Measurements from ENCODE around the gene JAK1. TPM values are rescaled to one million over a fixed set of nuclear protein-coding genes. Genes with fewer than 3 reads are reported as not detected.

JAK1 gene
- total RNA-seq, 1 donor from 2014 or later = 187 TPM

DNA sequence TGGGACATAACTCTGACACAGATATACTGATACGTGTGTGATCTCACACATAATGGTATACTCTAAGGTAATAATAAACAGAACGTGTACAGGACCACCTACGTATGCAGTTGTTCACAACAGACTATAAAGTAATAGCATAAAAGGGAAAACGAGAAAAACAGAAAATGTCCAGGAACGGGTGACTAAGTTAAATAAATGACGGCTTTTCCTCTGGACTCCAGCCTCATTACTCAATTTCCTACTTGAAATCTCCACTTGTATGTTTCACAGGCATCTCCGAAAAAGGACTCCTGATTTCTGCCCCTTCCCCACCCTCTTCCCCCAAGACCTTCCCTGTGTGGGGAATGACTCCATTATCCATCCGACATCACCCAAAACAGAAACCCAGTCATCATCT lies 95.1 kb downstream of the JAK1 start:
- no peak for DNase-seq (ENCODE audit: low spot score)

DNA sequence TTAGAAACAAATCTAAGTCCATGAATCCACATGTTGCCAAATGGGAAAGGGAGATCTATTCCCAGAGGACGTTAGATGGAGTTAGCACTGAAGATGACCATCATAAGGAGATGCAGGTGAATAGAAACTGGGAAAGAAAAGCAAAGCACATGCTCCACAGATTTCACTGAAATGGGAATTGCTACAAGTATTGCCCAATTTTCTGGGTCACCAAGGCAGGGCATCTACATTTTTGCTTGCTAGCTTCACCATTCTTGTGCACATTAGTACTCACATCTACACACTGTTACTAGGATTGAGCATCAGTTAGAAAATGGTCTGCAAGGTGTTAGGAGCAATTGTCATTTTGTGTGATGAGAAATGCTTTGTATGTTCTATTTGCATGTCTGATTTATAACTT lies 99.1 kb downstream of the JAK1 start:
- no peak for DNase-seq (ENCODE audit: low spot score)

DNA sequence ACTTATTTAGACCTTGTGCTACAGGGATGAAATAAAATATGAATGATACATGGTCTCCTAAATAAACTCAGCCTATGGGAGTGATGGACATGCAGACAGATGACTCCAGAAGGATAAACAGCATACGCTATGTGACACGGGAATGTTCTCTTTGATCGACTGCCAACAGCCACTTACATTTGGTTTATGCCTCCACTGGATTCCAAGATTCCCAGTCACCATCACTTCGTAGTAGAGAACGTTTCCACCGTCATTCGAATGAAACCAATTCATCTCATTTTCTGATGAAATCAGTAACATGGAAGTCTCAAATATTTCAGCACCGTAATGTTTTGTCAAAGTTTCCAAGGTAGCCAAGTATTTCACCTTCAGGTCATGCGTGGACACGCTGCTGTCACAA lies 99.7 kb downstream of the JAK1 start:
- DNase-seq (ENCODE audit: low spot score) = no peak

DNA sequence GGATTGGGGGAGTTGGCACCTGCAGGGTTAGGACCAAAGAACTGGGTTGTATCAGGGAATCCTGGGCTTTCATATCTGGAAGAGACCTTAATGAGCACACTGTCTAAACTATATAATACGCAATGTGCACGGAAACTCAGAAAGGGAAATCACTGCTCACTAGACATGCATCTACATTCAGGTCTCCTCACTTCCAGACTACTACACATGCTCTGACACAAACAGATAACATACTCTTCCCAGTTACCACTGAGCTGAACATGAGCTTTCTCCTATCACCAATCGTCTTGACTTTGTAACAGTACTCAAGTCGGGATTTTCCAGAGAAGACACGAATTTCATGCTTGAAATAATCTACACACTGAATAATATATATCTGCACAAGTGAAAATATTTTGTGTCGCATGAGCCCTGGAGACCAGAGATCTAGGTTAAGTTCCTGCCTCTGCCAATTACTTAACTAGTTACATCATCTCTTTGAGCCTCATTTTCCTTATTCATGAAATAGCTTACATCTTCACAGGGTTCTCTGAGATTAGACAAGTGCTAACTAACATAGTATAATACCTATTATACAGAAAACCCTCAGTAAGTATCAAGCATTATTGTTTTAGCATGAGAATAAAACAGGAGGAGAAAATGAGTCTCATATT lies 101.1 kb downstream of the JAK1 start:
- DNase-seq (ENCODE audit: low spot score) = no peak

DNA sequence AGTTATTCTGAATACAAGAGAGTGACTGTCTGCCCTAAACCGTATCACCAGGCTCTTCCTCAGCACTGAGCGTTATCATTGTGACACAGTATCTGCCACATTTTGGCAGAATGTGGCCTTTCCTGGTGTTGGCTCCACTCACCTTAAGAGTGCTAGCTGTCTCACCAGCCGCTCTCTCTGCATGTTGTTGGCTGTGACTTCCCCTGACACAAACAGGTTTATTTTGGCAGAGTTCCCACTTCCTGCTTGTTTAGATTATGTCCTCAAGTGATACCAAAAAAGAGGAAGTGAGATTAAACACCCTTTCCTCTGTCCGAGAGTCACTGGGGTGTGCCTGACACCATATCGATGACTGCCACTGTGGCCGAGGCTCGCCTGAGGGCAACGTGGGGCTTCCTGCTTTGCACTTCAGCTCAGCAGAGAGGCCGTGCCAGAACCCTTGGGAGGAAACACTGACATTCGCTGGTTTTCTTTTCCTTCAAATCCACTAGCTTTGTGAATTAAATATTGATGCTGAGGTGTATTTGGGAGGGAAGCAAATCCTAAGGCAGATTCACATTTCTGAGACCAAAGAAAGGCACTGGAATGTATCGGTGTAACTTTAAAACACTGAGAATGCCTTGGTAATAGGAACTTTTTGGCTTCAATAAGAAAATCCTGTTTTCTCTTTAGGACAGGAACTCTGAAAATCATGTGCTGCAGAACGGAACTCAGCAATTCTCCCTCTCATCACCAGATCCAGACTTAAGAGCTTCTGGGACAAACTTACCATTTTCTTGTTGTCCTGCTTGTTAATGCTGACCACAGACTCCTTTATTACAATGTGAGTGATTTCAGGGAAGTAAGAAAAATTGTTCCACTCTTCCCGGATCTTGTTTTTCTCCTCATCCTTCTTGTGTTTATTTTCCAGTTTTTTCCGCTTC lies 102.1 kb downstream of the JAK1 start:
- DNase-seq (ENCODE audit: low spot score) = no peak

DNA sequence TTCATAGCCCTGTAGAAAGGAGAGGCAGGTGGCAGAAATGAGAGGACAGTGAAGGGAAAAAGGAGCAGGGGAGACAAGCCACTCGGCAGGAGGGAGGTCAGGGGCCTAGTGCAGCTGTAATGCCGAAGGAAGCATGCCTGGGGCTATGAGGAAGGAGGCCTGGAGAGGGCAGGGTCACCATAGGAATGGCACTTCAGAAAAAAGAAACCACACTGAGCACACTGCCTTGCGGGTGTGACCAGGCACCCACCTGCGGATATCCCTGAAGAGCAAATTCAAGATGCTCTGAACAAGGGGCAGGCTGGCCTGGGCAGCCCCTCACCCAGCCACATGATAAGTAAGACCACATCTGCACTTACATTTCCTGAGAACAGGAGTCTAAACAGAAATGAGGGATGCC lies 104.7 kb downstream of the JAK1 start:
- DNase-seq (ENCODE audit: low spot score) = peak; percentile 37

DNA sequence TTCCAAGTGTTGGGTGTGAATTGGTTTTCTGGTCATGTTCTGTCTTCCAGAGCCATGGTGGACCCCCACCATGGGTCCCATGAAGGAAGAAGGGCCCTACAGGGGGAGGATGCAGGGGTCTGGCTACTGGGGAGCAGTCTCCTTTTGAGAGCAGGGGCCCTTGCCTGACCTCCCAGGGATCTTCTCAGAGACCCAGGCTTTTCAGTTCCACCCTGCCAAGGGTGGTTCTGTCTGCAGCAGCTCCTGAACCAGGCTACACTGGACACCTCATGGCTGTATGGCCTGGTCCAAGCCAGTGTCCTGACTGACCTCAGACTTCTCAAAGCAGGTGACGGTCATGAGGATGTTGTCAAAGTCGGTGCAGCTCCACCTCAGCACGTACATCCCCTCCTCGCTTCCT lies 109.0 kb downstream of the JAK1 start:
- DNase-seq (ENCODE audit: low spot score) = no peak

DNA sequence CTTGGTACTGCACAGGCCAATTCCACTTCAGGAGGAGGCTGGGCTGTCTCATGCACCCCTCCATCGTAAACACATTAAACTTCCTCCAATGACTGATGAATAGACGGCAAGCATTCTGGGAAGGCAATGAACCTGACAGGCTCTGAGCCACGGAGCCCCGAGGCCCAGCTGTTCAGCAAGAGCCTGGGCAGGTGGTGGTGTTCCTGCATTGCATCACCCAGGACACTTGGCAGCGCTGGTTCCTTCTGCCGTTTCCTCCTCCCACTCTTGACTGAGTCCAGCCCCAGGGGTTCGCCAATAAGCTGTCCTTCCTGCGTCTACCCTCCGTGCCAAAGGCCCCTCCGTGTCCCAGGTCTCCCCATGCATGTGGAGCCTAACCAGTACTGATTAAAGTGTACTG lies 109.8 kb downstream of the JAK1 start:
- DNase-seq (ENCODE audit: low spot score) = no peak

DNA sequence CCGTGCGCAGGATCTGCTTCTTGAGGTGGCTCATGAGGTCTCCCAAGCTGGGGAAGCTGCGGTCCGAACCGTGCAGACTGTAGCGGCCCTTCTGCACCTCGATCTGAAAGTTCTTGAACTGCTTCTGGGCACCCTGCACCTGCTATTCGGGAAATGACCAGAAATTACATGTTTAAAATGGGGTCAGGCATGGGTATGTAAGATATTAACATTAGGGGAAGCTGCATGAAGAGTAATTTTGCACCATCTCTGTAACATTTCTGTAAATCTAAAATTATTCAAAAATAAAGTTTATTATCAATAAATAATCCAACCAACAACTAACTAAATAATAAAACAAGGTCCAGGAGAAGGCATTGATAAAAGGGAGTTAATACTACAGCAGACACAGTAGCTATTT lies 110.8 kb downstream of the JAK1 start:
- no peak for DNase-seq (ENCODE audit: low spot score)

DNA sequence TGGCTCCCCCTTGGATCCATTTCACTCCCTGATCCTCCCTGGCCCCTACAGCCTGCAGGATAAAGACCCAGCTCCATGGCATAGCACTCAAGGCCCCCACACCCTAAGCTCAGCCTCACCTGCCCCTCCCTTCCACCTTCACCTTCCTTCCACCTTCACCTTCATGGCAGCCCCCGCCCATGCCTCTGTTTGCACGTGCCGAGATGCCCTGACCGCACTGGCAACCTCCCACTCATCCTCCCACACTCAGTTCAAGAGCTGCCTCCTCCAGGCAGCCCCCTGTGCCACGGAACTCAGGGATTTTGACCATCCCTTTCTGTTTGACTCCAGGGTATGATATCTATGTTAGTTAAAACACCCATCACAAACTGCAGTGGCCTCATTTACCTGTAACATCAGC lies 111.7 kb downstream of the JAK1 start:
- no peak for DNase-seq (ENCODE audit: low spot score)

DNA sequence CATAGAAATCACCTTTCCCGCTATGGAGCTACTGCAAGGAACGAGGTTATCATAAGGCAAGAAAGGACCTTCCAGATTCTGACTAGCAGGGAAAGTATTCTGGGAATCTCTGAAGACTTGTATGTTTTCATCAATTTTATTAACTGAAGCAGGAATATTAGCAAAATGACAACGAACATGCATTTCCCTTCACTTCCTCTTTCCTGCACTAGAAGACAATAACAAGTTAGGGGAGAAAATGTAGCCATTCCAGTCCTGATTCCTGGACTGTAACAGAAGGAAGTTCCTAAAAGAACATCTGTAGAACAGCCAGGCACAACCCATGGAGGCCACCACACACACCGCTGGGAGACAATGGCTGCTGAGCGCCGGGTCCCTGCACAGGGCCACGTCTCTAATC lies 114.7 kb downstream of the JAK1 start:
- no peak for DNase-seq (ENCODE audit: low spot score)

DNA sequence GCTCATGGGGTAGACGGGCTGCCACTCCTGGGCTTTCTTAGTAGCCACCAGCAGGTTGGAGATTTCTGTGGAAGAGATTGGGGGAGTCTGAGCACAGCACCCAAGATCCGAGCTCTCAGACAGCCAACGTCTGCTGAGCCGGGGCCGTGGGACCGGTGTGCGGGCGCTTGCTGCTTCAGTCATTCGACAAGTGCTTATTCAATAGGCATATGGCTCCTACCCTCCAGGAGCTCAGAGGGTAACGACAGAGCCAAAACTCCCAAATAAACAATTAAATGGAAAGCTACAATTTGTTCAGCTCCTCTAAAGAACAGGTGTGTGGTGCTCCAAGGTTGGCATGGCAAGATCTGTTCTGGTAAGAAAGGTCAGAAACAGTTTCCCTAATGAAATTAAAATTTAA lies 115.5 kb downstream of the JAK1 start:
- no peak for DNase-seq (ENCODE audit: low spot score)

DNA sequence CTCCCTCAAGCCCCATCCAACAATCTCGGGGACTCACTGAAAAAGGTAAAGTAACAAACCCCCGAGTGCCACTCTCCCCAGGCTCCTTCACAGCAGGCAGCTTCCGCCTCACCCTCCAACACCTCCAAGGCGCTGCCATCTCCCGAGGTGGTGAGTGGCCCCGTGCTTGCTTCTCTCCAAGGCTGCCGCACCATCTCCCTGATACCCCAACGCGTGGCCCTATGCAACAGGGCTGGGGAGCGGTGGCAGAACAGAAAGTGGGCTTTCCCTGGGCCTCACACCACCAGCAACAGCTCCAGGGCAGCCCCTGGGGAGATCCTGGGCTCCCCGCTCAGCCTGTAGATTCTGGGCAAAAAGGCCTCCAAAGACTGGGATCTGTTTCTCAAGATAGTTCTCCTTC lies 116.4 kb downstream of the JAK1 start:
- no peak for DNase-seq (ENCODE audit: low spot score)

DNA sequence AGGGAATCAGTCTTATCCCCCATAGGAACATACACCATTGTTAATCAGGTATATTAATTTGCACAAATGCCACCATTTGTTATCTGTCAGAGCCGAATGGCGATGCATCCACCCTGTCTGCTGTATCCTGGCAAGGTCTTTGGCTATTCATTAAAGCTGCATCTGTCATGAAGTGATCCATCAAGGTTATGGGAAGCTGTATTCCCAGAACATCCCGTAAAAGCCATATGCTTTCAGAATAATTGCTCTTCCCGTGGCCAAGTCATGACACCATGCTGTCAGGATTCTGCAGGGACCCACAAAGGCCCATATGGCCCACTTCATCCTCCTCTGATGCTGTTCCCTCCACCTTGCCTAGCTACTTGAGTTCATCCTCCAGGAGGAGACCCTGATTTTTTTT lies 117.5 kb downstream of the JAK1 start:
- DNase-seq (ENCODE audit: low spot score) = no peak

DNA sequence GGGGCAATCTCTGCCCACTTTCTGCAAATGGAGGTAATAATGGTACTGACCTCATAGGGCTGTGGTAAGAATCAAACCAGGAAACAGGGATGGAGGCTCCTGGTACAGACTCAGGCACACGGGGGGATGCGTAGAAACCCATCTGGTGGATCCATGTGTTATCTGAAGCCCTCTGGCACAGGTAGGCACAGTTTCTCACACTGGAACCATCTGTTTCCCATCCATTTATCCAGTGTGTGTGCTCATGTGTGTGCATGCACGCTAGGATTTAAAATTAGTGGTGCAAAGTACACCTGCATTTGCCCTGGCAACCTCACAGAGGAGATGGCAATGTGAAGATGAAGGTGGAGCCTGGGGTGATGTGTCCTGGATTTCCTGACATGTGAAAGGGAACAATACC lies 118.2 kb downstream of the JAK1 start:
- no peak for DNase-seq (ENCODE audit: low spot score)

DNA sequence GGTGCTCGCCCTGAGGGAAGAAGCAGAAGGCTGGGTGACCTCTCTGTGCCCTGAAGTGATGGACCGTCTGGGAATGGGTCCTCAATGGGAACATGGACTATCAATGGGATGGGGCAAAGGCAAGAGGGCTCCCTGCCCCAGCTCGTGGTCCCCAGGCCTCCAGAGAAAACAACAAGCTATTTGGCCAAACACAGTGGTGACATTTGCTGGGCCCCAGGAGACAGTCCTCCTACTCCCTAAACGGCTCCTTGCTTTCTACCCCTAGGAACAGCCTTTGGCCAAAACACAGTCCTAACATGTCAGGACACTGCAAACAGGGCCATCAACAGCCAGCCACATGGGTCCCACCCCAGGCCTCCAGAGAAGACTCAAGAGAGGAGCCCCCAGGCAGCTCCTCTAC lies 118.7 kb downstream of the JAK1 start:
- DNase-seq (ENCODE audit: low spot score) = no peak

DNA sequence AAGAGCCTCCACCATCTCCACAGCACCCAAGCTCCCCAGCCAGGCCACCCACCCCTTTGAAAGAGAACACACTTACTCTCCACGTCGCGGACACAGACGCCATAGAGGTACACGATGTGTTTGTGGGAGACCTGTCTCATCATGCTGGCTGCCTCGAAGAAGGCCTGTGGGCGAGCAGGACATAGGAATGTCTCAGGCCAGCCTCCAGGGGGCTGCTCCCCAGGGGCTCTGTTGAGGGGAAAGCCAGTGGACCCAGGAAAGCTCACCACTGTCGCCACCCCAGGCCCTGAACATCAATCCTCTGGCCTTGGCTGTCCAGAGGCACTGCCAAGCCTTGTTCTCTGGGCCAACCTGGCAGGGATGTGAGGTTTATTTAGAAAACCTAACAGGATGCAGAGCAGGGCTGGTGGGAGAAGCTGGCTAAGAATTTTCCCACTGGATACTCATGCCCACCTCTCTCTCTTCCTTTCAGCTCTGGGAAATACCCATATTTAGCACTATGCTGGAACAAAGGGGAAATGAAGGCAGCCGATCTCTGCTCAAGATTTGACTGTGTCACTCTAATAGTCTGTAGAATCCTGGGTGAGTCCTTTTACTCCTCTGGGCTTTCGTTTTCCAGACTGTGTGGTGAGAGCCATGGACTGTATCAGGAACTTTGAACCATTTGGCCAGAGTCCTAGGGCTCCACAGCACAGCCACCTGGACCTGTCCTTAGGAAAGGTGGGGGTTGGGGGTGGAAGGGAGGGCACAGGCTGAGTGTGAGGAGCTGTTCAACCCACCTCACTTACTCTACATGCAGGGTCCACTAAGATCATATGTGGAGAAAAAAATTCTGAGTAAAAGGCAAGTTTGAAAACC lies 119.5 kb downstream of the JAK1 start:
- DNase-seq (ENCODE audit: low spot score) = no peak

DNA sequence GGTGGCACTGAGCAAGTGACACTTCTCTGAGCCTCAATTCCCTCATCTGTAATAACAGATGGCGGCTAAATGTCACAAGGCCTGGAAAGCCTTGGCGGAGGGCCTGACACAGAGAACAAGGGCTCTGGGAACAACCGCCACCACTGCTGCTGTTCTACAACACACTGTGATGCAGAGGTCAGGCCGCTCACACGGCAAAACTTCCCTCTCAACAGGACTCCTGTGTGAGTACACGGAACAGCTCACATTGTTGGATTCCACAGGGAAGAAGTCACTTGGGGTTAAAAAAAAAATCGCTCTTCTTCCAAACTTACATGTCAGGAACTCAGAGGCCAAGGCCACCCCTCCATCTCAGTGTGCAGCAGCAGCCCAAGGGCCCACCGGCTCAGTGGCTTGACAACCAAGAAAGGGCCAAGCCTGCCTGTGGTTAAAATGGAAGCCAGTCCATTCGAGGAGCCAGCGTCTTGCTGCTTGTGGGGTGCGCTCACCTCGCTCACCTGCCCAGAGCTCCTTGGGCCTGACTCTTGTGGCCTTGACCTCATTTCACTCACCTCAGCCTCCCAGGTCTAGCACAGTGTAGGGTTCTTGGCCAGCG lies 120.4 kb downstream of the JAK1 start:
- no peak for DNase-seq (ENCODE audit: low spot score)

DNA sequence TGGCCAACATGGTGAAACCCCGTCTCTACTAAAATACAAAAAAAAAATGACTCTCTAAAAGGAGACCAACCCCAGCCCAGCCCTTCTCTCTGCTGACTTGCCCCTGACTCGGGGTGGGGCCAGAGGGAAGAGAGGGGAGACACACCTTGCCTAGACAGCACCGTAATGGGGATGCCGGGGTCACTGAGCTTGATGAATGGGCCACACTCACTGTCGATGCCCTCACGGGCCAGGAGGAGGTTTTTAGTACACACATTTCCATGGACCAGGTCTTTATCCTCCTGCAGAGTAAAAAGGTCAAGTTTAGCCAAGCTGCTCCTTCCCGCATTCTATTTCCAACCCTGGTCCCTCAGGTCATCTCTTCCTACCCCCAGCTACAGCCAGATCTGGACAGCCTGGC lies 121.7 kb downstream of the JAK1 start:
- no peak for DNase-seq (ENCODE audit: low spot score)

DNA sequence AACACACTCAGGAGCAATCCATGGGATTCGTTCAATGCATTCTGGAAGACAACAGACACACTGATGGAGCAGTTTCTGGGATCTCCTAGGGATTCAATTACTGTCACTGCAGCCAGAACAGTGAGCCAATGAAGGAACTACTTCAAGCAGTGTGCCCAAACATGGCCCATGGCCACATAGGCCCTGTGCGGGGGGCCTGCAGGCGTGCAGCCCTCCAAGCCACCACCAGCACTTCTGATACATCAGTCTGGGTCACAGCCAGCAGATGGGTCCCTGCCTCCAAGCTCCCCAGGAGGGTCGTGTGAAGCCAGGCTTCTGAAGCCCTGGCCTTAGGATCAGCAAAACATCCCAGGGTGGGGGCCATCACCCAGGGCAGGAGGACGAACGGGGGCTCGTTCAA lies 122.2 kb downstream of the JAK1 start:
- no peak for DNase-seq (ENCODE audit: low spot score)

DNA sequence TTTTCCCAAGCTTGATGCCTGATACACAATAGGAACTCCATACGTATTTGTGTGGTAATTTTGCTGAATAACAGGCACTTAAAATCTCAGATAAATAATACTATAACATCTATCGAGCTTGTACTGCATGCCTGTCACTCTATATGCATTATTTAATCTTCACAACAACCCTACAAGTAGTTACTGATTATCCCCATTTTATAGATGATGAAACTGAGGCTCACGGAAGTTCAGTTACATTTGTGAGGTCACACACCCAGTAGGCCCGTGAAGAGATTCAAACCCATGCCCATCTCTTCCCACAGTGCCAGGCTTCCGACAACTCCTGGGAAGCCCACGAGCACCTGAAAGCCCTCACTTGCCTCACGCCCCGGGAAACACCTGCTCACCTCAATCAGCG lies 122.7 kb downstream of the JAK1 start:
- DNase-seq (ENCODE audit: low spot score) = no peak

DNA sequence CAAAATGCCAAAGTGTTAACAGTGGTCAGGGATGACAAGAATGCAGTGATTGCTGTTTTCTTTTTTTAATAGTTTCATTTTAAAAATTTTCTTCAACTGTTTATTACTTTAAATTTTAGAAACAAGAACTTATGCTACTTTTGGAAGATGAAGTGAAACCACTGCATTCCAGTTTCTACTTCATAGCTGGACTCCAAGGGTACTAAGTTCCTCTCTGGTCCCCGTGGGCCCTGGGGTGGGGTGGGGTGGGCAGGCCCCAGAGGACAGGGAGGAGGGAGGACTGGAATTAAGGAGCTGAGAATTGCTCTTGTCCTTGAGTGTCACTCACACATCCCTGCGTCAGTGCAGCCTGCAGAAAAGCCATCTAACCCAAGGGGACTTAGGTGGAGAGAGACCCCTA lies 124.1 kb downstream of the JAK1 start:
- no peak for DNase-seq (ENCODE audit: low spot score)
